Mucosa of gallbladder (tissue), 1 donor: ENCODE results near the gene KAT2B. TPM values are rescaled to one million over a fixed set of nuclear protein-coding genes. Genes with fewer than 3 reads are reported as not detected.
"Not testable (repeated sequence)": the region's sequence is repeated elsewhere in the genome, so short reads cannot be mapped to it uniquely, and the experiment has no call there.

ENCODE experiments used
- DNase-seq: peaks from one replicate; pipeline ENCODE4 v3.0.0-alpha.2; 2020; ENCODE audit warnings: low spot score
- total RNA-seq: library from RNA; stranded (reverse); gene quantifications from one replicate; pipeline ENCODE4 v1.2.1, GENCODE V29; 2021
- donor health status: DM: no; HTN: no; CAD: no.

KAT2B gene
- total RNA-seq, 1 donor from 2014 or later, result 16.8 TPM

DNA sequence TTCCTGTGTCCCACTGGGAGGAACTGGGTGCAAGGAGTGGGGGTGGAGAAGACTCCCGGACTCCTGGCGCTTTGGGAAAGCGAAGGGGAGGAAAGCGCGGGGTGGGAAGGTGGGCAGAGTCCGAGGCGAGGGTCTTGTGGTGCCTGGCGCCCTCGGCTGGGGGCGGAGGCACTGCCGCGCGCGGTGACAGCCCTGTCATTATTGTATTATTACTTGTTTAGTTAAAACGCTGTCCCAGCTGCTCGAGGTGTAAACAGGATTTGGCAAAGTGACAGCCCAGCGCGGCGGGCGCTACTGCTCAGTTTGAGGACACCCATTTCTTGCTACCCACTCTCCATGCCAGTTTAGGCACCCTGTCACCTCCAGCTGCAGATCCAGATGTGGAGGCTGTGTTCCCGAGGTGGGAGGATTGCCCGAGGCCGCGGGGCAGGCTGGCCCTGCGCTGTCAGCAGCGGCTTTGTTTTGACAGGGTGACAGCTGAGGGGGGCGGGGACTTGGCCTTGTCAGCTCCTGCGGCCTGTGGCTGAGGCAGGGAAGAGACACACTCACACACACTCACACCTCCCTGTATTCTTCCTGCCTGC lies 1.0 kb downstream of the KAT2B start:
- DNase-seq, result peak; percentile 83

GRCh38 chr3:20042331-20042730 lies 2.1 kb downstream of the KAT2B start:
- DNase-seq, result no peak

- DNase-seq, result peak; percentile 82
Measured at GRCh38 chr3:20043396-20043795, 3.1 kb downstream of the KAT2B start.

- no peak for DNase-seq
Measured at GRCh38 chr3:20043825-20044224, 3.6 kb downstream of the KAT2B start.

GRCh38 chr3:20045141-20045540 lies 4.9 kb downstream of the KAT2B start:
- not testable (repeated sequence) for DNase-seq

- DNase-seq, result no peak
Measured at GRCh38 chr3:20046556-20046955, 6.3 kb downstream of the KAT2B start.

DNA sequence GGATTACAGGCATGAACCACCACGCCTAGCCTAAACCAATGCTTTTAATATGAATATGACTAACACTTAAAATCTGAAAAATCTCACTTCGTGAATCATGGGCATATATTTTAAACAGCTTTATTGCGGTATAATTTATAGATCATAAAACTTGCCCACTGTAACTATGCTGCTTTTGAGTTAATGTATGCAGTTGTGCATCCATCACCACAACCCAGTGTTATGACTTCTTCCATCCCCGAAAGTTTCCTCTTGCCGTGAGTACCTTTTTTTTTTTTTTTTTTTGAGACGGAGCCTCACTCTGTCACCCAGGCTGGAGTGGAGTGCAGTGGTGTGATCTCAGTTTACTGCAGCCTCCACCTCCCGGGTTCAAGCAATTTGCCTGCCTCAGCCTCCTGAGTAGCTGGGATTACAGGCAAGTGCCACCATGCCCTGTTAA lies 7.1 kb downstream of the KAT2B start:
- no peak for DNase-seq

GRCh38 chr3:20047976-20048883 lies 8.0 kb downstream of the KAT2B start:
- DNase-seq, result no peak

DNA sequence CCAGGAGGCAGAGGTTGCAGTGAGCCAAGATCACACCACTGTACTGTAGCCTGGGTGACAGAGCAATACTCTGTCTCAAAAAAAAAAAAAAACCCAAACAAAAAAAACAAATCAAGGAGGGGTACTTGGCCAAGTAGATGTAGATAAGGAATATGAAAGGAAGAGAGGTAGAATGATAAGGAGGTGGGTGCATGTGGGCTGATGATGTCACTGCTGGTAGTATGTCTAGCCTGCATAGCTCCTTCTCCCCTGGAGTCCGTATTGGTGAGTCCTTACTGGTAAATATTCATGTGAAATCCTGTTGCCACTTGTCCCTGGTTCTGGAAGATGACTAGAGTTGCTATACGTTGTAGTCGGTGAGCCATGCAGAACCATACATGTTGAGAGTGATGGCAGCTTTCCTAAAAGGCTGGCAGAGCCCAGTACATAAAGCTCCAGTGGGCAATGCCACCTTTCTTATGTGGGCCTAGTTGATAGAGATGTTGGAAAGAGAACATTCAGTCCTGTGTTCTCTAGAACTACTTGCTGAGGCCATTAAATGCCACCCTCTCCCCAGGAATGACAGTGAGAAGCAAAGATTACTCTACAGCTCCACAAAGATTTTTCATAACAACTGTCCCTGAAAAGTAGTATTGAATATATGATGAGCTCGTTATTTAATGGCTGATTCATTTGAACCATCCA lies 11.0 kb downstream of the KAT2B start:
- no peak for DNase-seq

GRCh38 chr3:20052851-20053250 lies 12.6 kb downstream of the KAT2B start:
- DNase-seq, result no peak

DNA sequence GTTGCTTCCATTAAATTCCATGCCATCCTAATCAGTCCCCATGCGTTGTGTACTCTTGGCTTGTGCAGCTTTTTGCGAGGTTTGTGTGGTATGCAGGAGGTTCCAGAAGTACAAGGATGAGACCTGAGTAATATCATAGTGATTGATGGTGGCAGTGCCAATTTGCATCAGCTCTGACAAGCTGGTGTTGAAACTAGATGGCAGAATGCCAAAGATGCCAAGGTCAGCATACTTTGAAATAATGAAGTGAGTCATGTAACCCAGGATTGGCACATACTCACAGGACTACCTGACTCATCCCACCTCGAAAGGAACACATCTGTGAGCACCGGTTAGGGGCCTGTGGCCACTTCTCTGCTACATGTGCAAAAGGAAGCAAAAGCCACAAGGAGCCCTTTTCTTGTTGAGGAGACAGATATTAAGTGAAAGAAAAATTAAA lies 14.3 kb downstream of the KAT2B start:
- DNase-seq, result peak; percentile 84

DNA sequence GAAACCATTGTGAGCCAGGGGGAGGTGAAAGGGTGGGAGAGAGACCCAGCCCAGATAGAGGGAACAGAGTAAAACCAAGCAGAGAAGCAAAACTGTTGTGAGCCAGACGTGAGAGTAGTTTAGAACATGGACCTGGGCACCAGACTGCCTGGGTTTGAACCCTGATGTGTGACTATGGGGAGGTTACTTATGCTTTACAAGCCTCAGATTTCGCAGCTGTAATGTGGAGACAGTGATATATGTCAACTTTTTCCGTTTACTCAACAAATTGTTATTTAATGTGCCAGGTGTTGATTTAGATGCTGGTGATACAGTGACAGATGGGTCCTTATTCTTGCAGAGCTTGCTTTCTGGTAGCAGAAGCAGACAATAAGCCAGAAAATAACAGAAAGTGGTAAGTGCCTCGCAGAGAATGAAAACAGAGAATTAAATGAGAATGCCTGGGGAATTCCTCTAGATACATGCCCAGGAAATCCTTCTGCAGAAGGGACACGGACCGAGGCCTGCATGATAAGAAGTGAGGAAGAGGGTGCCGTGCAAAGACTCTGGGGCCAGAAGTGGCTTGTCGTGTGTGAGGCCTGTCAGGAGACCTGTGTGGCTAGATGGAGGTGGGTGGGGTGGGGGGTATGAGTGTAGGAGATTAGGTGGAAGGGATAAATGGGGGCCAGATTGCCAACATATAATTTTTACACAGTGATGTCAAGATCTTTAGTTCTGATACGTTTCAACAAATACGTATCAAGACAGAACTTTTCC lies 15.0 kb downstream of the KAT2B start:
- DNase-seq, result no peak

- no peak for DNase-seq
Measured at GRCh38 chr3:20055842-20056241, 15.6 kb downstream of the KAT2B start.

GRCh38 chr3:20056725-20057611 lies 16.7 kb downstream of the KAT2B start:
- peak; percentile 27 for DNase-seq

DNA sequence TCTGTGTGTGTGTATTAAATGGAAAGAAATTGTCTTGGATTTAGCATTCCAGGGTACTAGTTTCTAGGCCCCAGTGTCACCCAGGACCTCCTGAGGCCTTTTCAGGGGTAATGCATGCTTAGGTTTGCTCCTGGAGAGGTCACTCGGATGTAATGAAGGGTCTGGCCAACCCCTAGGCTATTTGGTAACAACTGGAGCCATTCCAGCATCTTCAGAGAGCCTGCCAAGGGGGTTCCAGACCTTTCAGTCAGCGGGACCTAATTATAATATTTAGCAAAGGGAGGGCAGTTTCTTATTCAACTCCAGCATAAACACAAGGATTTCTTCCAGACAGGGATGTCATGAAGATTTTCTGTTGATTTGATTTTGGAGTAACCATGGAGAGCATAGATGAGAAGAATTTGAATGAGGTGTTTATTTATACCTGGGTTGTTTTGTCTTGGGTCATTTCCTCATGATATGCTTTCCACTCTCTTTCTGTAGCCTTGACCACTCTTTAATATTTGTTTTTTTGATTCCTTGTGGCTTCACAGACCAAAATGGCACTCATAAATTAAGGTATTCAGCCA lies 17.4 kb downstream of the KAT2B start:
- no peak for DNase-seq

DNA sequence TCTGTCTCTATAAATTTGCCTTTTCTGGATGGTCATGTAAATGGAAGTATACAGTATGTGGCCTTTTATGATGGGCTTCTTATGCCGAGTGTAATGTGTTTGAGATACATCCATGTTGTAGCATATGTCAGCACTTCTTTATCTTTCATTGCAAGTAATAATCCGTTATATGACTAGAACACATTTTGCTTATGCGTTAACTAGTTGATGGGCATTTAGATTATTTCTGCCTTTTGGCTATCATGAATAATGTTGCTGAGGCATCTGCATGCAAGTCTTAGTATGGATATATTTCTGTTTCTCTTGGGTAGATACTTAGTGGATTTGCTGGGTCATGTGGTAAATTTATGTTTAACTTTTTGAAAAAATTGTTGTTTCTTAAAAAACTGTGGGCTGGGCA lies 19.7 kb downstream of the KAT2B start:
- no peak for DNase-seq

DNA sequence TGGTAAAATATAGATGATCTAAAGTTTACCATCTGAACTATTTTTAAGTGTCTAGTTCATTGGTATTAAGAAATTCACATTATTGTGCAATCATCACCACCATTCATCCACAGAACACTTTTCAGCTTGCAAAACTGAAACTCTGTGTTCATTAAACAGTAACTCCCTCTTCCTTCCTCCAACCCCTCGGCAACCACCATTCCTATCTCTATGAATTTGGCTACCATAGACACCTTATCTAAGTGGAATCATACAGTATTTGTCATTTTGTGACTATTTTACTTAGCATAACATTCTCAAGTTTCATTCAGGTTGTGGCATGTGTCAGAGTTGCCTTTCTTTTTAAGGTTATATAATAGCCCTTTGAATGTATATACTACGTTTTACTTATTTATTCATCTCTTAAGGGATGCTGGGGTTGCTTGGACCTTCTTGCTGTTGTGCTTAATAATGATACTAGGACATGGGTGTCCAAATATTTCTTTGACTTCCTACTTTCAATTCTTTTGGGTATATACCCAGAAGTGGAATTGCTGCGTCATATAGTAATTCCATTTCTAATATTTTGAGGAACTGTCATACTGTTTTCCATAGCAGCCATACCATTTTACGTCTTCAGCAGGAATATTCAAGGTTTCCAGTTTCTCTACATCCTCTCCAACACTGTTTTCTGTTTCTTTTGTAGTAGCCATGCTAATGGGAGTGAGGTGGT lies 20.9 kb downstream of the KAT2B start:
- no peak for DNase-seq

GRCh38 chr3:20062996-20063395 lies 22.8 kb downstream of the KAT2B start:
- no peak for DNase-seq

GRCh38 chr3:20064387-20064786 lies 24.1 kb downstream of the KAT2B start:
- no peak for DNase-seq
